WERI-Rb-1 (cell line): ENCODE data around the gene USP2.

Experiments used
- DNase-seq: peaks from one replicate; pipeline ENCODE4 v3.0.0-alpha.2; 2020
- H3K27ac ChIP-seq: fragments of 250-450 bp; sonication (Bioruptor Pico); 2 replicates; pipeline ENCODE4 v1.5.1; 2020; ENCODE audit warnings: mild to moderate bottlenecking, moderate library complexity
- H3K27me3 ChIP-seq: fragments of 250-450 bp; sonication (Bioruptor Pico); 2 replicates; pipeline ENCODE4 v1.5.1; 2021; ENCODE audit warnings: mild to moderate bottlenecking, low read depth, moderate library complexity; ENCODE audit not compliant: insufficient read depth, severe bottlenecking
- H3K36me3 ChIP-seq: fragments of 250-450 bp; sonication (Bioruptor Pico); 2 replicates; pipeline ENCODE4 v1.5.1; 2020; ENCODE audit warnings: mild to moderate bottlenecking, moderate library complexity
- H3K4me3 ChIP-seq: 2 replicates; pipeline ENCODE4 v1.5.1; 2011; ENCODE audit warnings: low read depth, mild to moderate bottlenecking, control low read depth, low read length
- H3K9me3 ChIP-seq: fragments of 250-450 bp; sonication (Bioruptor Pico); 2 replicates; pipeline ENCODE4 v1.5.1; 2021; ENCODE audit warnings: mild to moderate bottlenecking, moderate library complexity; ENCODE audit not compliant: severe bottlenecking
- TF ChIP-seq, protein P1 (sequence below): IDR thresholded peaks from 2 replicates; pipeline ENCODE4 v1.5.1; 2011; ENCODE audit warnings: low read depth, mild to moderate bottlenecking, control low read depth, inconsistent platforms, low read length

USP2 gene

DNA sequence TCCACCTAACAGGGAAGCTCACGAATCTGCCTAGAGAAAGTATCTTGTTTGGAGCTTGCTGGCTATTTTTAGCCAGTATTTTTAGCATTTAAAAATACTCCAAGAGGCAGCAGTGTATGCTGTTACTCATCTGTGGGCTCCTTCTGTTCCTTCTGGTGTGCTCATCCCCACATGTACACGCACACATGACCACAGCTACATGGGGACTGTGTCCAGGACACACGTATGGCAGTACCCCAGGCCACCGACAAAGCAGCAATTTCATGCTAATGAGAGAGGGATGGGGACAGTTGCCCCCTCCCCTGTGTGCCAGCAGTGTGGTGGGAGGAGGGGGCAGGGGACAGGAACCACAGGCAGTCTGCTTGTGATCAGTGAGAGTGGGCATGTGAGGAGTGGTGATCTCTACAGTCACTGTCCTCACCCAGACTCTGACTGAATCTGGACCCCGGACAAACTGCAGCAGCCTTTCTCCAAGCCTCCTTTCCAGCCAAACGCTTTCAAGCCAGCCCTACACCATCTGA lies 16.4 kb downstream of the USP2 start:
- Histone ChIP-seq H3K4me3 (no peak overlapping the region), H3K9me3 (no peaks in the 10 kb centered on the region), H3K27me3 (no peaks in the 10 kb centered on the region), H3K36me3 (no peaks in the 10 kb centered on the region), H3K27ac (no peak overlapping the region)
- DNase-seq: no peak
- TF ChIP-seq, protein P1, sequence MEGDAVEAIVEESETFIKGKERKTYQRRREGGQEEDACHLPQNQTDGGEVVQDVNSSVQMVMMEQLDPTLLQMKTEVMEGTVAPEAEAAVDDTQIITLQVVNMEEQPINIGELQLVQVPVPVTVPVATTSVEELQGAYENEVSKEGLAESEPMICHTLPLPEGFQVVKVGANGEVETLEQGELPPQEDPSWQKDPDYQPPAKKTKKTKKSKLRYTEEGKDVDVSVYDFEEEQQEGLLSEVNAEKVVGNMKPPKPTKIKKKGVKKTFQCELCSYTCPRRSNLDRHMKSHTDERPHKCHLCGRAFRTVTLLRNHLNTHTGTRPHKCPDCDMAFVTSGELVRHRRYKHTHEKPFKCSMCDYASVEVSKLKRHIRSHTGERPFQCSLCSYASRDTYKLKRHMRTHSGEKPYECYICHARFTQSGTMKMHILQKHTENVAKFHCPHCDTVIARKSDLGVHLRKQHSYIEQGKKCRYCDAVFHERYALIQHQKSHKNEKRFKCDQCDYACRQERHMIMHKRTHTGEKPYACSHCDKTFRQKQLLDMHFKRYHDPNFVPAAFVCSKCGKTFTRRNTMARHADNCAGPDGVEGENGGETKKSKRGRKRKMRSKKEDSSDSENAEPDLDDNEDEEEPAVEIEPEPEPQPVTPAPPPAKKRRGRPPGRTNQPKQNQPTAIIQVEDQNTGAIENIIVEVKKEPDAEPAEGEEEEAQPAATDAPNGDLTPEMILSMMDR: no peak

DNA sequence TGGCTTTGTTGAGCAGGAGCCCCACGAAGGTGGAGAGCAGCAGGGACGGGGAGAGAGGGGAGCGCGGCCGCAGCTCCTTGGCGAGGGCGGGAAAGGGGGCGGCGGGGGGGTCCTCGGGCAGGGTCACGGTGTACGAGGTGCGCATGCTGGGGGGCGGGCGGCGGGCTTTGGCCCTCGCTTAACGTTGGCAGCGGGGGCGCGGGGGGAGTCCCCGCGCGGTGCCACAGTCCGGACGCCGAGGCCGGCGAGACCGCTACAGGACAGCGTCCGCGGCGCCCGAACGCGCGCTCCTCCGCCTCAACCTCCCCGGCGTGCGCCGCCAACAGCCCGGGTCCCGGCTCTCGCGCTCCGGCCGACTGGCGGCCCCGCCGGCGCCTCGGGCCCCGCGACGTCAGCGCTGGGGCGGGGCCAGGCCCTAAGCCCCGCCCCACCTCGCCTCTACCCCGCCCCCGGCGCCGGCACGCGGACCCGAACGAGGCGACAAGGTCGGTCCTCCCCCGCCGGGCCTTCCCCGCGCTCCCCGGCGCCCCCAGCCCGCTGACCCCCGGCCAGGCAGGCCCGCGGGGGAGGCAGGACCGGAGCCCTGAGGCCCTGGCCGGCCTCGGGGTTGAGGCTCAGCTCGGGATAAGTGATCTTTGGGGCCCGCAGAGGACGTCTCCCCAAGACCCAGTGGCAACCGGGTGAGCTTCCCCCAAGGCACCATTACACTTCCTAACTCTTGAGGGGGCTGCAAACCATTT lies 17.5 kb downstream of the USP2 start:
- TF ChIP-seq, protein P1: no peak
- Histone ChIP-seq H3K36me3 (peaks cover 10% of the 10 kb centered on the region), H3K4me3 (peak overlapping the region; percentile 54), H3K27ac (peak overlapping the region; percentile 56), H3K27me3 (no peaks in the 10 kb centered on the region), H3K9me3 (no peaks in the 10 kb centered on the region)
- DNase-seq: peak; percentile 59

DNA sequence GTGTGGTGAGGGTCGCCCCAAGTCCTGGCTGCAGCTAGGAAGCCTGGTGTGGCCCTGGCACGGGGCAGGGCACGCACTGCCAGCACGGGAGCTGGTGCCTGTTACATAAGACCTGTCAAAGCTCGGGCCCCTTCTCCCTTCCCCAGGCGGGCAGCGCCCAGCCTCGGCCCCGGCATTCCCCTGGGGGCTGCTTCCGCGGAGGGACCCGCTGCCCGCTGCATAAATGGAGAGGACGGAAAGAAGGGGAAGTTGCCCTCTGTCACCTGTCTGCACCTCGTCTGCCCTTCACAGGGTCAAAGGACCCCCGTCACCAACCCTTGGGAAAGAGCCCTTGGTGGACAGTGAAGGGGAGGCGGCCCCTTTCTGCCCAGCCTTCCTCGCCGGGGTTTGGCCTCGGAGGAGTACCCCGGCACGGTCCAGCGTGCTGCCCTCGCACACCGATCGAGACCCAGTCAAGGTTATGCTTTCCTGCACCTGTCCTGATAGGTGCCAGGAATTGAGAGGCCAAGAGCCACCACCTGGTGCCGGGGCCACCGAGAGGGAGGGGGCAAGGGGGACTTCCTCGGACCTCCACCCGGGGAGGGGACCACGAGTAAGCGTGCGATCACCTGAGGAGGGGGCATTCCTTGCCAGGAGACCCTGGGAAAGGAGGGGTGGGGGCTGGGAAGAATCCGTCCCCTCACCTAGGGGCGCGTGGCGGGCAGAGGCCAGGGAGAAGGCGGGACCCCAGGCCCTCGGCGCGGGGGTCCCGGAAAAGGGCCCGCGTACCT lies 18.2 kb downstream of the USP2 start:
- DNase-seq: no peak
- H3K4me3 ChIP-seq: peak overlapping the region; percentile 54
- no peaks in the 10 kb centered on the region for H3K27me3 ChIP-seq
- H3K36me3 ChIP-seq: peaks cover 18% of the 10 kb centered on the region
- TF ChIP-seq, protein P1: no peak
- no peaks in the 10 kb centered on the region for H3K9me3 ChIP-seq
- H3K27ac ChIP-seq: peak overlapping the region; percentile 56

DNA sequence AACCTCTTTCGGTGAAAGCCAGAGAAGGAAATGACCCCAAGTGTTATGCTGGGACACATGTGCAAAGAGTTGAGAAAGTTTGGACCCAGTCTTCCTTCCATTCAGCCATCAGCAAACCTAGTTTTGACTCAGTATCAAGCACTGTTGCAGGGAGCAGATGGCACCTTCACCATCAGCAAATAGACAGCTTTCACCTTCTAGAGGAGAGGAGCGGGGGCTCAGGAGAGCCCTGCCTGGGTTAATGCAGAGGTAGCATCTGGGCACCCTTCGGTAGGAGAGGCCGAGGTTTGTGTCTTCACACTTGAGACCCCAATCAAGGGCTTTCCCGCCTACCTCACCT lies 18.8 kb downstream of the USP2 start:
- peak overlapping the region; percentile 54 for H3K4me3 ChIP-seq
- H3K9me3 ChIP-seq: no peaks in the 10 kb centered on the region
- no peaks in the 10 kb centered on the region for H3K27me3 ChIP-seq
- peaks cover 23% of the 10 kb centered on the region for H3K36me3 ChIP-seq
- peak overlapping the region; percentile 80 for H3K27ac ChIP-seq
- no peak for DNase-seq
- TF ChIP-seq, protein P1: no peak

DNA sequence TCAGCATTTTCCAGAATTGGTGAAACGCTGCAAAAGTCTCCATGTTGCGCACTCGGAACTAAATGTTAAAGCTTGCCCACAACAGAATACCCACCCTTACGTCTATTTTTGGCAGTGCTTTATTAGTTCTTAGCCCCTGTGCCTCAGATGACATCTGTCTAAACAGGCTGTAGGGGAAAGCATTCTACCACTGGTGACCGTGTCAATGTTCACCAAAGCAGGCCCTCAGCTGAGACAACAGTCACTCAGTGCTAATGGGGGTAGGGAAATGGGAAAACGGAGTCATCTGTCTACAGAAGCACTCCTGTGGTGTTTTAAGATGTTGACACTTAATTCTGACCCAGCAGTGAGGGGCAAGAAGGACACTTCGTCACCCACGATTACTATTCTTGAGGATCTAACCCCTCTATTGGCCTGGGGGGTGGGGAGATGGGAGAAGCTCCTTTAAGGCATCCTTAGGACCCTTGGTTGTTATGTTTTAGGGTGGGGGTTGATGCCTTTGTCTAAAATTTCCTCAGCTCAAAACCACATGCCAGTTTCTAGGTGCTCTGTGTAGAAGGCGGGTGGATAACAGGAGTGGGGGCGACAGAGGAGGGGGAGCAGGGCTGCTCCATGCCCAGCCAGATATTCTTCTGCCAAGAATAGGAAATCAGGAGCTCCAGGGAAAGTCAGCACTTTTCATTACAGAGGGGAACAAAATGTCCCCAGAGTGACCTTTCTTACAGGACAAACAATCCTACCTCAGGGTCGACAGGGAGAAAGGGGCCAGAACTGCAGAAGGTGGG lies 19.4 kb downstream of the USP2 start:
- peaks cover 29% of the 10 kb centered on the region for H3K36me3 ChIP-seq
- no peak for DNase-seq
- no peaks in the 10 kb centered on the region for H3K9me3 ChIP-seq
- H3K27ac ChIP-seq: peak overlapping the region; percentile 80
- peak overlapping the region; percentile 54 for H3K4me3 ChIP-seq
- TF ChIP-seq, protein P1: no peak
- no peaks in the 10 kb centered on the region for H3K27me3 ChIP-seq
